Activated CD4-positive, alpha-beta T cell treated with anti-CD3 and anti-CD28 coated beads, Interleukin-2, amount 50 U/mL, for 48 hours (primary cell): Measurements from ENCODE around the gene SH3BP5.

Experiments used
- DNase-seq, 2 experiments: peaks; one replicate each; pipeline ENCODE4 v3.0.0-alpha.2; 2020

The SH3BP5 gene

GRCh38 chr3:15347063-15347736 is 14.8 kb upstream of the SH3BP5 start:
- DNase-seq, result no peak

- no peak for DNase-seq
Observed at GRCh38 chr3:15346516-15346915, 14.1 kb upstream of the SH3BP5 start.

- no peak for DNase-seq
Observed at GRCh38 chr3:15345608-15346137, 13.3 kb upstream of the SH3BP5 start.

DNA sequence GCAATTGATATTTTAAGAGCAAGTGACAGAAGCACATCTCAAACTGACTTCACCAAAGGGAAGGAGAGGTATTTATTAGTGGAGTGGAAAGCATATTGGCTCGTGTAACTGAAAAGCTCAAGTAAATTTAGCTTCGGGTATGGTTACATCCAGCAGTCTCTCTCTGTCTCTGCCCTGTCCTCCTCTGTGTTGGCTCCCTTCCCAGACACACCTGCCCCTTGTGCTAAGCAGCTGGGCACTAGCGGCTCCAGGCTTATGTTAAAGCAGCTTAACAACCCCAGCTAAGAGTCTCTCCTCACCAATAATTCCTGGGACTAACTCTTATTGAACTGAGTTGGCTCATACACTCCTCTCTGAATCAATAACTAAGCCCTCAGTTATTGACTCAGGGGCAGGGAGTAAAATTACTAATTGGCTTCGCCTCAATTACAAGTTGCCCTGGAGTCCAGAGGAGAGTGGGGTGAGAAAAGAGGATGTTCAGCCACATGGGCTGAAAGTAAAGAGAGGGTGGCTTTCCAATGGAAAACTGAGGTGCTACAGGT is 12.8 kb upstream of the SH3BP5 start:
- no peak for DNase-seq

DNA sequence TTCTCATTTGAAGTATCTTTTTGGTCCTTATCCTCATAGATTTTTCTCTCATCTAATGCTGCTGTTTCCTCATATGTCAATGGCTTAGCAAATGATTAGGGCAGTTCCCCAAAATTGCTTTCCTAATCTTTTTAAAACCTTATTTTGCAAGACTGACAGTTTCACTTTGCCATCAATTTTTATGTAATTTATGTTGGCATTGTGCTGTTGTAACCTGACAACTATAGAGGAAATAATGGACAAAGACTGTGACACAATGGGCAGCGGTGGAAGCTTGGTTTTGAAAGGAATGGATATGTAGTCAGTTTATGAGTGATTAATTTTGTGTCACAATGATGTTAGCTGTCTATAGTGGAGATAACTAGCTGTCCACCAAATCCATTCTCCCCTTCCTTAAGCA is 10.6 kb upstream of the SH3BP5 start:
- DNase-seq, result no peak

GRCh38 chr3:15342246-15342645 is 9.9 kb upstream of the SH3BP5 start:
- DNase-seq, result no peak

GRCh38 chr3:15341030-15341726 is 8.8 kb upstream of the SH3BP5 start:
- DNase-seq, result no peak

- no peak for DNase-seq
Observed at GRCh38 chr3:15339786-15340215, 7.4 kb upstream of the SH3BP5 start.

GRCh38 chr3:15339001-15339400 is 6.6 kb upstream of the SH3BP5 start:
- DNase-seq, result no peak

GRCh38 chr3:15337963-15338362 is 5.6 kb upstream of the SH3BP5 start:
- DNase-seq, result no peak

DNA sequence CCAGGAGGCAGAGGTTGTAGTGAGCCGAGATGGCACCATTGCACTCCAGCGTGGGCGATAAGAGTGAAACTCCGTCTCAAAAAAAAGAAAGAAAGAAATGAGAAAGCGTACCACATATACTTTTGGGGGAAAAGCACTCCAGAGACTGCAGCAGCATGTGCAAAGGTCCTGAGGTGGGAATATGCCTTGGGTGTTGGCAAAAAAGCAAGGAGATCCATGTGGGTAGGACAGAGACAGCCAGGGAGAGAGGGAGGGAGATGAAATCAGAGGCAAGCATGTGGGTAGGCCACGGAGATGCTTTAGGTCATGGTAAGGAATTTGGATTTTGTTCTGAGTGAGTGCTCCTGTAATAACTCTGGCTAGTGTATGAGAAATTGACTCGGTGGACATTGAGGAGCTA is 3.7 kb upstream of the SH3BP5 start:
- DNase-seq, result no peak

DNA sequence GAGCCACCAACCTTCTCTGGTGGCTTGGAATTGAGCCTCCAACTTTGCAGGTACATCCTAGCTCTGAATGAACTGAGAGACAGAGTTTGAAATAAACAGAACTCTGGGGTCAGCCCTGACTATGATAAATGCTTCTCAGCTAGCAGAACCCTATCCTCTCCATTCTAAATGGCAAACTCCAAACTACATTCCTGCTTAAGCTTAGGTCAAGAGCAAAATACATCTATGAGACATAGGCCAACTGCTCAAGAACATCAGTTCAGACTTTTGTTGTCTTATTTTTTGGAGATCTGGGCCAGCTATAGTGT is 1.5 kb upstream of the SH3BP5 start:
- no peak for DNase-seq

DNA sequence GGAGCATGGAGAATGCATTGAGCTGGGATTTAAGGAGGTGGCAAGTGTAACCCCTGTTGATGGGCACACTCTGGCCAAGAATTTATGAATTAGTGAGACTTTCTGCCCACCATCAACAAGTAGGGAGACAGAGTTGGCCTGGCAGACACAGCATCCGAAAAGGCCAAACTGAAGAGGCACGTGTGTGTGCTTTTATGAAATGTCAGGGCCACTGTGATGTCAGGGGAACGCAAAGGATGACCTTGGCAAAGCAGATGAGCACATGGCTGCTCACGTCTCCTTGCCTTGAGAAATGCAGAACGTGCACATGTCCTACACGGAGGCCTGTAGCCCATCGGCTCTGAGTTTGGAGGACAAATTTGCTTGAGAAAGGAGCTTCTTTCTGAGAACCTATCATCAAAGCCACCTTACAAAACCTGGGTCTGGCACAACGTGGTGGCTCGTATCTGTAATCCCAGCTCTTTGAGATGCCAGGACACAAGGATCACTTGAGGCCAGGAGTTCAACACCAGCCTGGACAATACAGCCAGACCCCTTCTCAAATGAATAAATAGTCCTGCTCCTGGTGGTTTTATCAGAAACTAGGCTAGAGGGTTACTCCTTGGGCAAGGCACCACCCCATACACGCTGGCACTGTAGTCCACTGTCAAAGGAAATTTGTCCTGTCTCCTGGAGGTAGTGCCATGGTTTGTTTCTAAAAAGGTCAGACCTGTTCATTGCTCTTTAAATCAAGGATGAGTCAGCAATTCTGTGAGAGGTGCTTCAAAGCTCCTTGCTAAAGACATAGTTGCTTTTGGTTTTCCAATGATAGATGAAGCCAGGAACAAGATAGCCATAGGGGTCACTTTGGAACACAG is 941 bp upstream of the SH3BP5 start:
- DNase-seq, result no peak

DNA sequence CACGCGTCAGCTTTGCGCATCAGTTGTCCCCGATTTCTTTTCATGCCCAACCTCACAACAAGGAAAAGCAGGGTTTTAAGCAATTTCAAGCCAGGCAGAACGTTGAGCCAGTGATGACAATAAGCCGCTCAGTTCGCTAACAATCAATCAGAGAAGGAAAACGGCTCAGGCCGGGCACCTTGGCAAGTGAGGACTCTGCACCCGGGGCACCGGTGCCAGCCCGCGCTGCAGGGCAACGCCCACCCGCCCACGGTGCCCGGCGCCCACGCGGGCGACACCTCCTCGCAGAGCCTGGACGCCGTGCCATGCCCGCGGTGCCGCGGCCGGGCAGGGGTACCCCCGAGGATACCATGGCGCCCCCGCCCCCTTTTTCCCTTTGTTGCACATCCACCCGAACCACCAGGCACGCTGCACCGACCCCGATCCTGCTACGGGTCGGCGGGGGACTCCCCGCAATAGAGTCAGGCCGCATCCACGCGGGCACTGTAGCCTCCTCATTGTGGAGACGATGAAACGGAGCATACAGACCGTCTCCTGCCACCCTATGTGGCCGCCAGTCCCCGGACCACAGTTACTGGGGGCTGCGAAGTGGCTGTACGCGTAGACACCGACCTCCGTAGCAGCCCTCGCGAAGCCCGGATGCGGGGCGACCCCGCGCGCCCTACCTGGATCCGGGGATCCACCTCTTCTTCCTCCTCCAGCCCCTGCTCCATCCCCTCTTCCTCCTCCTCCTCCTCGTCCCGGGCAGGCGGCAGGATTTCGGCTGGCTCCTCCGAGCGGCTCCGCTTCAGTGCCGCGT is 581 bp downstream of the SH3BP5 start:
- DNase-seq, result peak; percentile 44 to 52

DNA sequence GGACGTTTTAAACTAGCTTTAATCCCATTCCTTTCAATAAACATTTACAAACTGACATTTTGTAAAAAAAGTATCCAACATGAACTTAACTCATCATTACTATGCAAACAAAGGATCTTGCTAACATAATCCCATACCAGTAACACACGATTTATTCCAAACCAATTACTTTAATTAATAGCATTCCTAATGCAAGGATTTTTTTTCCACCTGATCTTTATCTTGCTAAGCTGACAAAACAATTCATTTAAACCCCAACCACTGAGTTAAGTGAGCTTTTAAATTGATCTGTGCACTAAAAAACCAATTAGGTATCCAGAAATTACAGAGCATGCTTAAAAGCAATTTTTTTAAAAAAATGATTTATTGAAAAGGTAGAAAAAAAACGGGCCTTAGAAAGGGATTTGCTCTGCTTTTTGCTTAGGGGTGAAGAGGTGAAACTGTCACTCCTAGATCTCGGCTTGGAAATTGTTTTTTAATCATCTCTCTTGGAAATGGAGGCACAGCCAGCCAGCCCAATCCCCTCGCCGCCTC is 1.2 kb downstream of the SH3BP5 start:
- DNase-seq, result no peak

DNA sequence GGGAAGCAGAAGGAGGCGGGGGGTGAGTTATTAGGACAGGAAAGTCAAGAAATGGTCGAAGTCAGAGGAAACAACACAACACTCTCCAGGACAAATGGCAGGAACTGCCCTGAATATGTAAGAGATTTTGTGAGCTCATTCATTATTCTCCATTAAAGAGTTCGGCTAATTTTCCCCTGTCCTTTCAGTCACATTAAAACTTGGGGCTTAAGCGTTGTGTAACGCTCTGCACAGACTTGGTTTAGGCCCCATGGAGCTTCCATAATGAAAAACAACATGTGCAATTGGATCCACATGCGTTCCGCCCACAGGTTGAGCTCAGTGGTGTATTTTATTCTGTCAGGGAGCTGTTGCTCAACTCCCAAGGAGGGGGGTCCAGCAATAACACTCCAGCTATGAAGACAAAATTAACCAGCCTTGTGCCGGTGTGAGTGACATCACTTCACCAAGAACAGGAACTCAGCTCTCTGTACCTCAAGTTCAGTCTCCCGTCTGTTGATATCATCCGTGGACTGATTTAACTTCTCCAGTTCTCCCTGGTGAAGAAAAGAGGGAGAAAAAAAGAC is 2.3 kb downstream of the SH3BP5 start:
- DNase-seq, result no peak

- DNase-seq, result no peak
Observed at GRCh38 chr3:15329046-15330005, 3.1 kb downstream of the SH3BP5 start.

DNA sequence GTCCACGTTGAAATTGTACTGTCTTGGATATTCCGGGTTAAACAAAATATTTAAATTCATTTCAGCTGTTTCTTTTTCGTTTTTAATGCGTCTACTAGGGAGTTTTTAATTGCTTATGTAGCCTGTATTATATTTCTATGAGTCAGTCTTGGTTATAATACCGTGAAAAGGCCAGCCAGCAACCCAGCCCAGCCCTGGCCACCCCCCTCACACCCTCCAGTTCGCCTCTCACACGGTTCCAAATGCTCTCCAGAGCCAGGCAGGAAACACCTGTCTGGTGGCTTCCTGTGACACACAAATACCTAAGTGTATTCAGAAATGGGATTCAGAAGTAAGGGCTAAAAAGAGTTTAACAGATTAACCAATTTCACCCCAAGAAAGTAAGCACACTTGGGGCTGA is 4.4 kb downstream of the SH3BP5 start:
- peak in 1 of 2 experiments; percentile 39 for DNase-seq

GRCh38 chr3:15326673-15327072 is 5.7 kb downstream of the SH3BP5 start:
- no peak for DNase-seq

DNA sequence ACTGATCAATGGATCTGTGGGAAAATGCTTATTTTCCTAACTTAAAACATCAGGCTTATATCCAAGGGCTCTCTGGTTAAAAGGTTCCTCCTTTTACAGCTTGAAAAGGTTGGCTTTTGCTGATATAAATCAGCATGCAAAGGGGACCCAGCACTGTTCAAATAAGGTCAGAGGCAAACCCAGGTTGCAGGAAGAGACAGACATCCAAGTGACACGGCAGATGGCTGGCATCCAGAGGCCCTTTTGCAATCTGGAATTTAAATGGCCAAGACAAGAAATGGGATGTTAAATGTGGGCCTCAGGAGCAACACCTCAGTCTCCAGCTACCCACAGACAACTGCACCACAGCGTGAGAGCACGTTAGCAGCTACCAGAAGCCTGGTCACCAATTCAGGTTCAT is 6.3 kb downstream of the SH3BP5 start:
- DNase-seq, result no peak

- no peak for DNase-seq
Observed at GRCh38 chr3:15325228-15325627, 7.2 kb downstream of the SH3BP5 start.
